ENCODE measurements around the gene ZNF862. TPM values are rescaled to one million over a fixed set of nuclear protein-coding genes. Genes with fewer than 3 reads are reported as not detected.

ZNF862 gene
- total RNA-seq, 1 donor from 2014 or later: 16.4 TPM

- Mint-ChIP-seq H3K9me3 (no peaks in the 10 kb centered on the region), H3K4me1 (ENCODE audit: low read depth) (no peaks in the 10 kb centered on the region), H3K4me3 (ENCODE audit: low read depth) (no peak overlapping the region), H3K36me3 (ENCODE audit: low read depth) (no peaks in the 10 kb centered on the region), H3K27me3 (ENCODE audit: low read depth) (peaks cover 15% of the 10 kb centered on the region), H3K27ac (no peak overlapping the region)
- intact Hi-C loops (cut with micrococcal nuclease): no loop called here
- DNase-seq (ENCODE audit: low spot score): no peak
Measured at GRCh38 chr7:149831741-149832219, 6.4 kb upstream of the ZNF862 start.

- peaks cover 15% of the 10 kb centered on the region for H3K27me3 Mint-ChIP-seq (ENCODE audit: low read depth)
- intact Hi-C loops (cut with micrococcal nuclease): no loop called here
Measured at GRCh38 chr7:149832332-149833041, 5.7 kb upstream of the ZNF862 start.

GRCh38 chr7:149833495-149834130 is 4.6 kb upstream of the ZNF862 start:
- Mint-ChIP-seq H3K4me1 (ENCODE audit: low read depth) (peaks cover 6% of the 10 kb centered on the region), H3K27ac (no peak overlapping the region), H3K27me3 (ENCODE audit: low read depth) (peaks cover 15% of the 10 kb centered on the region), H3K4me3 (ENCODE audit: low read depth) (no peak overlapping the region), H3K36me3 (ENCODE audit: low read depth) (no peaks in the 10 kb centered on the region), H3K9me3 (no peaks in the 10 kb centered on the region)
- intact Hi-C loops (cut with micrococcal nuclease): no loop called here
- no peak for DNase-seq (ENCODE audit: low spot score)

More at GRCh38 chr7:149832332-149833041, 5.7 kb upstream of the ZNF862 start:
- Mint-ChIP-seq H3K27ac (no peak overlapping the region), H3K4me1 (ENCODE audit: low read depth) (peaks cover under 1% of the 10 kb centered on the region), H3K4me3 (ENCODE audit: low read depth) (no peak overlapping the region), H3K36me3 (ENCODE audit: low read depth) (no peaks in the 10 kb centered on the region), H3K9me3 (no peaks in the 10 kb centered on the region)
- DNase-seq (ENCODE audit: low spot score): no peak

- no peaks in the 10 kb centered on the region for H3K9me3 Mint-ChIP-seq
- H3K27me3 Mint-ChIP-seq (ENCODE audit: low read depth): peaks cover 15% of the 10 kb centered on the region
- no peaks in the 10 kb centered on the region for H3K36me3 Mint-ChIP-seq (ENCODE audit: low read depth)
- peaks cover 14% of the 10 kb centered on the region for H3K4me1 Mint-ChIP-seq (ENCODE audit: low read depth)
- intact Hi-C loops (cut with micrococcal nuclease): no loop called here
- DNase-seq (ENCODE audit: low spot score): no peak
- H3K27ac Mint-ChIP-seq: no peak overlapping the region
- H3K4me3 Mint-ChIP-seq (ENCODE audit: low read depth): no peak overlapping the region
Measured at GRCh38 chr7:149834601-149835000, 3.6 kb upstream of the ZNF862 start.

GRCh38 chr7:149836434-149836833 is 1.7 kb upstream of the ZNF862 start:
- Mint-ChIP-seq H3K4me3 (ENCODE audit: low read depth) (no peak overlapping the region), H3K9me3 (no peaks in the 10 kb centered on the region), H3K27ac (no peak overlapping the region), H3K4me1 (ENCODE audit: low read depth) (peaks cover 19% of the 10 kb centered on the region), H3K36me3 (ENCODE audit: low read depth) (peaks cover 3% of the 10 kb centered on the region), H3K27me3 (ENCODE audit: low read depth) (peaks cover 15% of the 10 kb centered on the region)
- DNase-seq (ENCODE audit: low spot score): no peak
- intact Hi-C loops (cut with micrococcal nuclease): loop anchor here (5.0 kb wide), 2 partner anchors 64 to 1221 kb away; partner anchors contain the start of genes CDK5, SLC4A2 and ZNF467

- Mint-ChIP-seq H3K4me3 (ENCODE audit: low read depth) (peak overlapping the region; percentile 88), H3K36me3 (ENCODE audit: low read depth) (peaks cover 3% of the 10 kb centered on the region), H3K4me1 (ENCODE audit: low read depth) (peaks cover 20% of the 10 kb centered on the region), H3K9me3 (no peaks in the 10 kb centered on the region), H3K27me3 (ENCODE audit: low read depth) (peaks cover 14% of the 10 kb centered on the region), H3K27ac (no peak overlapping the region)
- intact Hi-C loops (cut with micrococcal nuclease): loop anchor here (1.0 to 5.0 kb wide), 5 partner anchors 36 to 1220 kb away; partner anchors contain the start of genes ATP6V0E2, CDK5, SLC4A2 and ZNF467
- no peak for DNase-seq (ENCODE audit: low spot score)
Measured at GRCh38 chr7:149837564-149838223, 481 bp upstream of the ZNF862 start.

- peaks cover 3% of the 10 kb centered on the region for H3K36me3 Mint-ChIP-seq (ENCODE audit: low read depth)
- intact Hi-C loops (cut with micrococcal nuclease): loop anchor here (1.0 to 5.0 kb wide), 5 partner anchors 34 to 1218 kb away; partner anchors contain the start of genes ATP6V0E2, CDK5, SLC4A2 and ZNF467
- H3K9me3 Mint-ChIP-seq: no peaks in the 10 kb centered on the region
- peak overlapping the region; percentile 88 for H3K4me3 Mint-ChIP-seq (ENCODE audit: low read depth)
- H3K27ac Mint-ChIP-seq: peak overlapping the region; percentile 56
- H3K4me1 Mint-ChIP-seq (ENCODE audit: low read depth): peaks cover 22% of the 10 kb centered on the region
- DNase-seq (ENCODE audit: low spot score): no peak
- peaks cover 11% of the 10 kb centered on the region for H3K27me3 Mint-ChIP-seq (ENCODE audit: low read depth)
Measured at GRCh38 chr7:149838992-149839408, 825 bp downstream of the ZNF862 start.

GRCh38 chr7:149839933-149840332 is 1.8 kb downstream of the ZNF862 start:
- Mint-ChIP-seq H3K4me3 (ENCODE audit: low read depth) (peak overlapping the region; percentile 88), H3K9me3 (no peaks in the 10 kb centered on the region), H3K4me1 (ENCODE audit: low read depth) (peaks cover 22% of the 10 kb centered on the region), H3K36me3 (ENCODE audit: low read depth) (peaks cover 3% of the 10 kb centered on the region), H3K27ac (no peak overlapping the region), H3K27me3 (ENCODE audit: low read depth) (peaks cover 3% of the 10 kb centered on the region)
- intact Hi-C loops (cut with micrococcal nuclease): loop anchor here (5.0 kb wide), 2 partner anchors 68 to 1217 kb away; partner anchors contain the start of genes CDK5, SLC4A2 and ZNF467
- DNase-seq (ENCODE audit: low spot score): no peak

GRCh38 chr7:149843566-149843965 is 5.4 kb downstream of the ZNF862 start:
- Mint-ChIP-seq H3K27me3 (ENCODE audit: low read depth) (no peaks in the 10 kb centered on the region), H3K4me3 (ENCODE audit: low read depth) (no peak overlapping the region), H3K9me3 (no peaks in the 10 kb centered on the region), H3K36me3 (ENCODE audit: low read depth) (peaks cover 10% of the 10 kb centered on the region), H3K27ac (no peak overlapping the region), H3K4me1 (ENCODE audit: low read depth) (peaks cover 16% of the 10 kb centered on the region)
- intact Hi-C loops (cut with micrococcal nuclease): no loop called here
- no peak for DNase-seq (ENCODE audit: low spot score)

GRCh38 chr7:149844445-149844844 is 6.3 kb downstream of the ZNF862 start:
- H3K4me1 Mint-ChIP-seq (ENCODE audit: low read depth): peaks cover 10% of the 10 kb centered on the region
- DNase-seq (ENCODE audit: low spot score): no peak
- peaks cover 18% of the 10 kb centered on the region for H3K36me3 Mint-ChIP-seq (ENCODE audit: low read depth)
- H3K4me3 Mint-ChIP-seq (ENCODE audit: low read depth): no peak overlapping the region
- H3K9me3 Mint-ChIP-seq: no peaks in the 10 kb centered on the region
- H3K27ac Mint-ChIP-seq: no peak overlapping the region
- no peaks in the 10 kb centered on the region for H3K27me3 Mint-ChIP-seq (ENCODE audit: low read depth)
- intact Hi-C loops (cut with micrococcal nuclease): no loop called here

- H3K4me1 Mint-ChIP-seq (ENCODE audit: low read depth): peaks cover 12% of the 10 kb centered on the region
- peaks cover 24% of the 10 kb centered on the region for H3K36me3 Mint-ChIP-seq (ENCODE audit: low read depth)
- H3K9me3 Mint-ChIP-seq: no peaks in the 10 kb centered on the region
- no peak overlapping the region for H3K4me3 Mint-ChIP-seq (ENCODE audit: low read depth)
- intact Hi-C loops (cut with micrococcal nuclease): no loop called here
- no peak overlapping the region for H3K27ac Mint-ChIP-seq
- H3K27me3 Mint-ChIP-seq (ENCODE audit: low read depth): no peaks in the 10 kb centered on the region
- DNase-seq (ENCODE audit: low spot score): no peak
Measured at GRCh38 chr7:149845257-149845980, 7.2 kb downstream of the ZNF862 start.

GRCh38 chr7:149846021-149846420 is 7.8 kb downstream of the ZNF862 start:
- no peak for DNase-seq (ENCODE audit: low spot score)
- Mint-ChIP-seq H3K4me1 (ENCODE audit: low read depth) (peaks cover 15% of the 10 kb centered on the region), H3K9me3 (no peaks in the 10 kb centered on the region), H3K27me3 (ENCODE audit: low read depth) (no peaks in the 10 kb centered on the region), H3K4me3 (ENCODE audit: low read depth) (no peak overlapping the region), H3K27ac (no peak overlapping the region), H3K36me3 (ENCODE audit: low read depth) (peaks cover 29% of the 10 kb centered on the region)
- intact Hi-C loops (cut with micrococcal nuclease): no loop called here
